Karpas-422 (cell line): Measurements from ENCODE around the gene SEMA3G. TPM values are rescaled to one million over a fixed set of nuclear protein-coding genes. Genes with fewer than 3 reads are reported as not detected.

ENCODE experiments used
- DNase-seq: peaks from one replicate; pipeline ENCODE4 v3.0.0-alpha.2; 2015
- H2AFZ ChIP-seq: fragments of 200-600 bp; sonication (generic); 2 replicates; pipeline ENCODE4 v1.6.1; 2014; ENCODE audit warnings: antibody characterized with exemption, low read length, mixed read lengths
- H3K27ac ChIP-seq: fragments of 200-600 bp; sonication (generic); 2 replicates; pipeline ENCODE4 v1.5.1; 2014; ENCODE audit warnings: mild to moderate bottlenecking, low read length, moderate library complexity
- H3K27me3 ChIP-seq: fragments of 200-600 bp; sonication (generic); 2 replicates; pipeline ENCODE4 v1.6.1; 2014; ENCODE audit warnings: low read length, mixed read lengths
- H3K36me3 ChIP-seq: fragments of 200-600 bp; sonication (generic); 2 replicates; pipeline ENCODE4 v1.6.1; 2014; ENCODE audit warnings: low read length, mixed read lengths; ENCODE audit not compliant: insufficient read depth
- H3K4me1 ChIP-seq: fragments of 200-600 bp; sonication (generic); 2 replicates; pipeline ENCODE4 v1.6.1; 2014; ENCODE audit warnings: mild to moderate bottlenecking, low read length, mixed read lengths
- H3K4me2 ChIP-seq: fragments of 200-600 bp; sonication (generic); 2 replicates; pipeline ENCODE4 v1.6.1; 2014; ENCODE audit warnings: low read length, low read depth, mild to moderate bottlenecking; ENCODE audit not compliant: poor library complexity, severe bottlenecking
- H3K4me3 ChIP-seq: fragments of 200-600 bp; sonication (generic); 2 replicates; pipeline ENCODE4 v1.5.1; 2014; ENCODE audit warnings: mild to moderate bottlenecking, antibody characterized with exemption, low read length, mixed read lengths
- H3K79me2 ChIP-seq: fragments of 200-600 bp; sonication (generic); 2 replicates; pipeline ENCODE4 v1.6.1; 2014; ENCODE audit warnings: mild to moderate bottlenecking, low read length, mixed read lengths
- H3K9ac ChIP-seq: fragments of 200-600 bp; sonication (generic); 2 replicates; pipeline ENCODE4 v1.6.0; 2014; ENCODE audit warnings: low read length
- H3K9me2 ChIP-seq: fragments of 200-600 bp; sonication (generic), shearing (Covaris generic); replicated peaks from 2 replicates; pipeline ENCODE4 v1.6.0; 2014; ENCODE audit warnings: mild to moderate bottlenecking, low read length, moderate library complexity; ENCODE audit not compliant: insufficient read depth
- H3K9me3 ChIP-seq: fragments of 300-700, 200-600 bp; sonication (generic); 2 replicates; pipeline ENCODE4 v1.6.1; 2014; ENCODE audit warnings: low read length, mixed read lengths
- H4K20me1 ChIP-seq: fragments of 200-600 bp; sonication (generic); 2 replicates; pipeline ENCODE4 v1.6.1; 2014; ENCODE audit warnings: mild to moderate bottlenecking, antibody characterized with exemption, low read length, low read depth; ENCODE audit not compliant: insufficient read depth
- total RNA-seq: library from RNA; depleted of rRNA; stranded (reverse); fragments of >200 nt; shearing (Covaris generic); gene quantifications from 2 replicates; pipeline ENCODE4 v1.2.3, GENCODE V29; 2014; ENCODE audit warnings: low replicate concordance

SEMA3G gene
- total RNA-seq, 1 experiment from 2014 or later = not detected

DNA sequence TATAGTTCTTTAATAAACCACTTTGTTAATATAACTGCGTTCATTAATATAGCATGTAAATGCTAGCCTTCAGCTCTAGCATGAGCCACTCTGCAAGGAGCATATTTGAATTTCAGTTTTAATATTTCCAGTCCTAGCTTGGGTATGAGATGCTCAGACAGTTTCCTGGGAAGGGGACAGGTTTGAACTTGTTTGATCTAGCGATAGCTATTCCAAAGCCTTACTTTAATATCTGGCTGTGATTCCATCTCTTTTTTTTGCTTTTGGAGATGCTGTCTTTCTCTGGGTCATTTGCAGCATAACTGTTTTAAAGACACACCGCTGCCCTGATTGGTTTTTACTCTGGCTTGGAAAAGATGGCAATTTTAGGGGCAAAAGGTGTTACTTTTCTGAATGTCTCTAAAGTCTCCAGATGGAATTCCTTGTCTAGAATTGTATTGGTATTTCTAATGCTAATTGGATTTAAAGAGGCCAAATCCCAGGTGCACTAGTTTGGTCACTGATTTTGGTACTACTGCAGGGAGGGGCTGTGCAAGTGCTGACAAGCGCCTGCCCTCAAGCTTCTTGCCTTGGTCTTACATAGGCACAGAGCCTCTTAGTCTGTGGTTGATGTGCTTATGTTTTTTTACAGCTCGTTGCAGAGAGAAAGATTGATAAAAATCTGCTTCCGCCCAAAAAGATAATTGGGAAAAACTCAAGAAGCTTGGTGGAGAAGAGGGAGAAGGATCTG lies 13.3 kb upstream of the SEMA3G start:
- no peaks in the 10 kb centered on the region for H3K9me3 ChIP-seq
- H3K9ac ChIP-seq = no peak overlapping the region
- H4K20me1 ChIP-seq = no peaks in the 10 kb centered on the region
- H3K36me3 ChIP-seq = peaks cover 39% of the 10 kb centered on the region
- H3K4me2 ChIP-seq = no peak overlapping the region
- H3K9me2 ChIP-seq = no peaks in the 10 kb centered on the region
- H3K79me2 ChIP-seq = peaks cover 62% of the 10 kb centered on the region
- H3K4me3 ChIP-seq = no peak overlapping the region
- DNase-seq = no peak
- no peak overlapping the region for H3K27ac ChIP-seq
- no peak overlapping the region for H2AFZ ChIP-seq
- peaks cover 28% of the 10 kb centered on the region for H3K4me1 ChIP-seq
- no peaks in the 10 kb centered on the region for H3K27me3 ChIP-seq

DNA sequence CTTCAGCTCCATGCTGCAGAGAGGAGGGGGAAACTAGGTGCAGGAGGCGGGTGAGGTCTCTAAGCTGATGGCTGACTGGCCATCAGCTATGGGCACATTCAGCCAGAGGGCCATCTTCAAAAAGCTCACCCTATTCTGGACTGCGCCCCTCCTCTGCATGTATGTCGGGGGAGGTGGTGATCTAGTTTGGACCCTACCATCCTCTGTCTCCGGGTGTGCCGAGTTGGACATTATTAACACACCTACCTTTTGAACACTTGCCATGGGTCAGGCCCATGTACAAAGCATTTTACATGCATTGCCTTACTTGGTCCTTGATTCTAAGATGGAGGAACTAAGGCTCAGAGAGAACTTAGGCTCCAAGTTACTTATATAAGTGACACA lies 11.9 kb upstream of the SEMA3G start:
- H3K4me3 ChIP-seq = peak overlapping the region; percentile 96
- H3K27ac ChIP-seq = peak overlapping the region; percentile 61

DNA sequence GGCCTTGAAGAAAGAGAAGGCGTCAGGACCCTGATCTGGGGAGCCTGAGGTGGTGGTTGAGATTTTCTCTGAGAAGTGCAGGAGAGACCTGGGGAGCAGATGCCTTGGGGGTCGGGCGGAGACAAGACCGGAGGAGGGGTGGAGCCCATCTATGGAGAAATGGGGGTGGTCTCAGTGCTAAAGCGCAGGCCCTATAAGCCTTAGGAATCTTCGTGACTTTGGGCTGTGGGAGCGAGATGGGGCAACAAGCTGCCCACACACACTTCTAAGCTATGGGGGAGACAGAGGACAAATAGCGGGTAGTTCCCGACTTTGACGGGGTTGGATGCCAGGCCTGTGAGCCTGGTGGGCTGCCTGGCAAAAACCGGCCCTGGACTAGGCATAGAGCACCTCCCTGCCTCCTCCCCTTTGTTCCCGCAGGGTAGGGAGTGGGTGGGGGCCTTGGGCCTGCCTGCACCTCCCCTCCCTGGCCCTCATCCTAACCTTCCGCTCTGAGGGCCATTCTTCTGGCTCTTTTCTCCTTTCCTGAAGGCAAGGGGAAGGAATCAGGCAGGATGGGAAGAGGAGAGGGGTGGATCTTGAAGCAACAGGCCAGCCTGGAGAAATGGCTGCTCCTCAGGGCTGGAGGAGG lies 11.4 kb upstream of the SEMA3G start:
- Histone ChIP-seq H3K79me2 (peaks cover 49% of the 10 kb centered on the region), H3K9ac (peak overlapping the region; percentile 97), H4K20me1 (no peaks in the 10 kb centered on the region), H3K4me3 (peak overlapping the region; percentile 96), H3K4me1 (peaks cover 26% of the 10 kb centered on the region), H2AFZ (no peak overlapping the region), H3K27me3 (no peaks in the 10 kb centered on the region), H3K36me3 (peaks cover 28% of the 10 kb centered on the region; the same call in 1 of the 2 replicates), H3K9me3 (no peaks in the 10 kb centered on the region), H3K27ac (peak overlapping the region; percentile 61), H3K9me2 (no peaks in the 10 kb centered on the region), H3K4me2 (peak overlapping the region; percentile 86)
- peak; percentile 64 for DNase-seq

More for the DNA sequence above, 11.9 kb upstream of the SEMA3G start:
- Histone ChIP-seq H3K9ac (peak overlapping the region; percentile 97), H3K79me2 (peaks cover 50% of the 10 kb centered on the region), H3K27me3 (no peaks in the 10 kb centered on the region), H3K4me2 (peak overlapping the region; percentile 86), H3K9me3 (no peaks in the 10 kb centered on the region), H3K4me1 (peaks cover 26% of the 10 kb centered on the region), H3K9me2 (no peaks in the 10 kb centered on the region), H3K36me3 (peaks cover 30% of the 10 kb centered on the region; the same call in 1 of the 2 replicates), H4K20me1 (no peaks in the 10 kb centered on the region), H2AFZ (no peak overlapping the region)
- DNase-seq = no peak

DNA sequence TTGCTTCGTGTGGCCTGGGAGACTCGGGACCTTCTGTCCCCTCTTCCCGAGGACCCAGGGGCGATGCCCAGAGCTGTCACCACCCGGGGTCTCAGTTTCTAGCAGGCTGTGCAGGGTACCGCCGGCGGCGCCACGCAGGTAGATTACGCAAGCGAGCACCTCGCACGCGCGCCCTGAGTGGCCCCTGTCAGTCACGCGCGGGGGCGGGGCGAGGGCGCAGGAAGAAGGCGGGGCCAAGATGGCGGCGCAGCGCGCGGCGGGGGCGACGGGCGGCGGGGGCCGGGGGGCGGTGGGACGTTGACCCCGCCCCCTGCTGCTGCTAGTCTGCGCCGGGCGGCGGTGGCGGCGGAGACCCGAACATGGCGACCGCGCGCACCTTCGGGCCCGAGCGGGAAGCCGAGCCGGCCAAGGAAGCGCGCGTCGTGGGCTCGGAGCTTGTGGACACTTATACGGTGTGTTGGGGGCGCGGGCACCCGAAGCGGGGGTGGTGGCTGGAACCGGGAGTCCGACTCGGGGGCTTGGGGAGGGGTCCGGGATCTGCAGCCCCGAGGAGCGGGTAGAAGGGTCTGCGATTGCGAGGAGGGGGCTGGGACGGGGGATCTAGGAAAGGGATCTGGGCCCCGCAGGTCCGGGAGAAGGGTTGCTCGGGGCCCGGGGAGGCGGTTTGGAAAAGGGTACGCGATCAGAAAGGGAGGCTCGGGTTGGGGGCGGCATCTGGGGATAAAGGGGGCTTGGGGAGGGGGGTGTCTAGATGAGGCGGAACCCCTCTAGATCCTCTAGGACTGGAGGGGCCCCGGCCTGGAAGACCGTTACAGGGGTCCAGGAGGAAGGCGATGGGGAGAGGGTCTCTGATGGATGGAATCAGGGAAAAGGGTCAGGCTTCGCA lies 10.6 kb upstream of the SEMA3G start, which contains the start of gene NISCH:
NISCH (plus strand) TSS at position 322 of the 886 bp plus-strand sequence; CDS start at position 360, 38 bp downstream.
- Histone ChIP-seq H3K27ac (peak within 1 kb of the TSS; percentile 61), H3K27me3 (no peaks in the 10 kb centered on the region), H2AFZ (peak within 1 kb of the TSS; percentile 93), H3K9me2 (no peaks in the 10 kb centered on the region), H3K4me2 (peak within 1 kb of the TSS; percentile 86), H3K79me2 (peaks cover 42% of the 10 kb centered on the region), H3K9ac (peak within 1 kb of the TSS; percentile 97), H3K9me3 (no peaks in the 10 kb centered on the region), H3K4me3 (peak within 1 kb of the TSS; percentile 96), H3K36me3 (peaks cover 21% of the 10 kb centered on the region; the same call in 1 of the 2 replicates), H3K4me1 (peaks cover 26% of the 10 kb centered on the region), H4K20me1 (no peaks in the 10 kb centered on the region)
- peak; percentile 97 for DNase-seq

DNA sequence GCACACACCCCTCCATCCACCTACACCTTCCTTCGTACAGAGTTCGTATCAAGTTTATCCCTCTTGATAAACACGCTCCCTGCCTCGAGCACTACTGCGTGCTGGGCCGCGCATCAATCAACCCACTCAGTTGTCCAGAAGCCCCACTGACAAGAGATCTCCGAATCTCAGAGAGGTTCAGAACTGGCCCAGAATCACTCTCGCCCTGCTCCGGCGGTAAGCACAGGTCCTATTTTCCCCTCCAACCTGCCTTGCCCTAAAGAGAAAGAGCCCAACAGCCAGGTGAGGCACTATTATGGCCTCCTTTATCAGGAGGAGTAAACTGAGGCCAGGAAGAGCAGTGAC lies 10.0 kb upstream of the SEMA3G start:
- H4K20me1 ChIP-seq = no peaks in the 10 kb centered on the region
- peak overlapping the region; percentile 97 for H3K9ac ChIP-seq
- peak overlapping the region; percentile 93 for H2AFZ ChIP-seq
- DNase-seq = no peak
- H3K36me3 ChIP-seq = peaks cover 17% of the 10 kb centered on the region; the same call in 1 of the 2 replicates
- peak overlapping the region; percentile 86 for H3K4me2 ChIP-seq
- 0 out of 2 replicates have a peak overlapping the region, but pooled peaks have one; percentile 33 for H3K27ac ChIP-seq
- H3K9me2 ChIP-seq = no peaks in the 10 kb centered on the region
- no peaks in the 10 kb centered on the region for H3K27me3 ChIP-seq
- no peaks in the 10 kb centered on the region for H3K9me3 ChIP-seq
- peak overlapping the region; percentile 96 for H3K4me3 ChIP-seq
- H3K4me1 ChIP-seq = peaks cover 26% of the 10 kb centered on the region
- peaks cover 38% of the 10 kb centered on the region for H3K79me2 ChIP-seq

DNA sequence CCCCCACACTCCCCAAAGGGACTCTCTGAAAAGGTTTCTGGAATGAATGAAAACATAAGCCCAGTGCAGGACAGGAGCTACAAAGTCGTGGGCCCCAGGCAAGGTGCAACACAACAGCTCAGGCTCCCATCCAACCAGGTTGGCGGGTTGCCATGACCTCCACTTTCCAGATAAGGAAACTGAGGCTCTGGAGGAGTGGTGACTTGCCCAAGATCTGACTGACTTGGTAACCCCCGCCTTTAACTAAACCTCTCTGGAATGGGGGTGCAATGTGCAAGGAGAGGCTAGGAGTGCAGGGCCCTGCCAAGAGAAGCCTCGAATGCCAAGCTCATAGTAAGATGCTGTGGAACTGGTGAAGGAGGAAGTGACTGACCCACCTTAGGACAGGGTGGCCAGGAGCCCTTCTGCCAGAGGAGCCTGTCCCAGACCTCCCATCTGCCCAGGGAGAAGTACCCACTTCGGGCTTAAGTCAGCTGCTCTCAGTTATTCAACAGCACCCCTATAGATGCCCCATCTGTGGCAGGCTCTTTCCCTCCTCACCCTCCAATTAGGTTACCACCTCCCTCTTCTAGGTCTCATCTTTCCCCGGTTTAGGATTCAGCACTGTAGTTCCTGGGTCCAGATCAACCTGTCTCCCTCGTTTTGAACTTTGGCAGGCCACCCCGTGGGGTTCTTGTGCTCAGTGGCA lies 9.5 kb upstream of the SEMA3G start:
- Histone ChIP-seq H3K27ac (no peak overlapping the region), H3K27me3 (no peaks in the 10 kb centered on the region), H2AFZ (peak overlapping the region; percentile 93), H4K20me1 (no peaks in the 10 kb centered on the region), H3K79me2 (peaks cover 38% of the 10 kb centered on the region), H3K9me2 (no peaks in the 10 kb centered on the region), H3K4me1 (peaks cover 26% of the 10 kb centered on the region), H3K4me2 (peak overlapping the region; percentile 86), H3K9ac (peak overlapping the region; percentile 97), H3K36me3 (peaks cover 17% of the 10 kb centered on the region; the same call in 1 of the 2 replicates), H3K4me3 (peak overlapping the region; percentile 96), H3K9me3 (no peaks in the 10 kb centered on the region)
- DNase-seq = peak; percentile 53

DNA sequence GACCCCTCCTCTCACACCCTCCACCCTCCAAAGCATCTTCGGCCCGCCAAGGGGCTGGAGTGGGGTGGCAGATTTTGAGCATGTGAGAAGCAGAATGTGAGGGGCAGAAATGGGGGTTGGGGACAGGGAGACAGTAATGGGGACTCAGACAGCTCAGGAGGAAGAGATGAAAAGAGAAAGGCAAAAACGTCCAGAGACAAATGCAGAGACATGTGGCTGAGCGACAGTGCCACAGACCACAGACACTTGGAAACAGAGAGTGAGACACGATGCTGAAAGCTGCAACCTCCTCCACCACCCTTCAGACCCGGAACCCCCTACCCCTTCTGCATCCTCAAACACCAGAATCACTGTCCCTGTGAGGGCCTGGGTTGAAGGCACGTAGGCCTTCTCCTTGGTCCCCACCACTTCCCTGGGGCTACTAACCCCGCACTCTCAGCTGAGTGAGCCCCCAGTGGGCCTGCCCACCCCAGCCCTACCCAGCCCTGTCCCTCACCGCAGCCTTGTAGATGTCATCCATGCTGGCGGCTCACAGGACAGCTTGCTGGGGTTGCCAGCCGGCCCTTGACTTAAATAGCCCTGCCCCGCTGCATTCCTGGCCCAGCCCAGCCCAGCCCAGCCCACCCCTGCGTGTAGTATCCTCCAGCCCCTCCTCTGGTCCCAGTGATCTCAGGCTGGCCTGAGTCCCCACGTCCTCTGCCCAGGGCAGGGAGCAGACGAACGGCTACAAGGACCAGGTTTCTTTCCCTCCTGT lies 8.8 kb upstream of the SEMA3G start, which contains the start of gene TNNC1:
TNNC1 (minus strand) TSS at position 546 of the 754 bp plus-strand sequence; CDS start at position 520, 26 bp downstream.
- Histone ChIP-seq H3K79me2 (peaks cover 36% of the 10 kb centered on the region), H3K4me1 (peaks cover 26% of the 10 kb centered on the region), H3K9me2 (no peaks in the 10 kb centered on the region), H3K36me3 (peaks cover 12% of the 10 kb centered on the region; the same call in 1 of the 2 replicates), H3K4me3 (peak within 1 kb of the TSS; percentile 96), H2AFZ (peak within 1 kb of the TSS; percentile 93), H4K20me1 (no peaks in the 10 kb centered on the region), H3K9ac (peak within 1 kb of the TSS; percentile 97), H3K9me3 (no peaks in the 10 kb centered on the region), H3K4me2 (peak within 1 kb of the TSS; percentile 86), H3K27me3 (no peaks in the 10 kb centered on the region), H3K27ac (0 out of 2 replicates have a peak within 1 kb of the TSS, but pooled peaks have one; percentile 33)
- no peak for DNase-seq
